Activated naive CD8-positive, alpha-beta T cell treated with anti-CD3 and anti-CD28 coated beads, Interleukin-2, amount 50 U/mL, for 24 hours (primary cell): Measurements from ENCODE around the gene RGS6.

Source experiments
- ATAC-seq: fragments of 150-1000 bp; cut with Tn5 transposase; one replicate; pipeline ENCODE4 v1.10.0; 2021
- DNase-seq: peaks from one replicate; pipeline ENCODE4 v3.0.0; 2021
- H3K27ac Mint-ChIP-seq: one replicate; pipeline ENCODE4 v1.8.0; 2021; ENCODE audit warnings: mild to moderate bottlenecking, mixed read lengths
- H3K27me3 Mint-ChIP-seq: one replicate; pipeline ENCODE4 v1.8.0; 2021; ENCODE audit warnings: mixed read lengths
- H3K36me3 Mint-ChIP-seq: one replicate; pipeline ENCODE4 v1.8.0; 2021; ENCODE audit warnings: low read depth, mixed read lengths
- H3K4me1 Mint-ChIP-seq: one replicate; pipeline ENCODE4 v1.8.0; 2021; ENCODE audit warnings: mixed read lengths
- H3K4me3 Mint-ChIP-seq: one replicate; pipeline ENCODE4 v1.8.0; 2021; ENCODE audit warnings: mild to moderate bottlenecking, moderate library complexity, mixed read lengths
- H3K9me3 Mint-ChIP-seq: one replicate; pipeline ENCODE4 v1.8.0; 2021; ENCODE audit warnings: mixed read lengths

The RGS6 gene

GRCh38 chr14:72560331-72560730 is 628.1 kb downstream of the RGS6 start:
- H3K27ac Mint-ChIP-seq, result no peak overlapping the region
- ATAC-seq, result no peak
- H3K4me3 Mint-ChIP-seq, result no peak overlapping the region
- peaks cover 10% of the 10 kb centered on the region for H3K27me3 Mint-ChIP-seq
- no peak for DNase-seq
- H3K36me3 Mint-ChIP-seq, result no peaks in the 10 kb centered on the region
- H3K9me3 Mint-ChIP-seq, result no peaks in the 10 kb centered on the region
- peaks cover 3% of the 10 kb centered on the region for H3K4me1 Mint-ChIP-seq

GRCh38 chr14:72560889-72561493 is 628.8 kb downstream of the RGS6 start:
- Mint-ChIP-seq H3K27me3 (peaks cover 10% of the 10 kb centered on the region), H3K27ac (no peak overlapping the region)

GRCh38 chr14:72562300-72562699 is 630.1 kb downstream of the RGS6 start:
- Mint-ChIP-seq H3K4me1 (peaks cover 3% of the 10 kb centered on the region), H3K27ac (no peak overlapping the region), H3K9me3 (no peaks in the 10 kb centered on the region), H3K36me3 (no peaks in the 10 kb centered on the region), H3K4me3 (no peak overlapping the region), H3K27me3 (peaks cover 9% of the 10 kb centered on the region)
- DNase-seq, result no peak
- no peak for ATAC-seq

More at GRCh38 chr14:72560889-72561493, 628.8 kb downstream of the RGS6 start:
- Mint-ChIP-seq H3K36me3 (no peaks in the 10 kb centered on the region), H3K4me3 (no peak overlapping the region), H3K4me1 (peaks cover 3% of the 10 kb centered on the region), H3K9me3 (no peaks in the 10 kb centered on the region)
- no peak for DNase-seq
- ATAC-seq, result no peak

- peaks cover 3% of the 10 kb centered on the region for H3K4me1 Mint-ChIP-seq
- ATAC-seq (no peak), DNase-seq (no peak)
- no peak overlapping the region for H3K27ac Mint-ChIP-seq
- no peaks in the 10 kb centered on the region for H3K36me3 Mint-ChIP-seq
- no peaks in the 10 kb centered on the region for H3K9me3 Mint-ChIP-seq
- no peaks in the 10 kb centered on the region for H3K27me3 Mint-ChIP-seq
- H3K4me3 Mint-ChIP-seq, result no peak overlapping the region
Observed at GRCh38 chr14:72563676-72564075, 631.4 kb downstream of the RGS6 start.

- no peak overlapping the region for H3K4me3 Mint-ChIP-seq
- no peak overlapping the region for H3K27ac Mint-ChIP-seq
- DNase-seq, result no peak
- no peaks in the 10 kb centered on the region for H3K9me3 Mint-ChIP-seq
- peaks cover 3% of the 10 kb centered on the region for H3K4me1 Mint-ChIP-seq
- no peak for ATAC-seq
- H3K36me3 Mint-ChIP-seq, result no peaks in the 10 kb centered on the region
- no peaks in the 10 kb centered on the region for H3K27me3 Mint-ChIP-seq
Observed at GRCh38 chr14:72565149-72565559, 632.9 kb downstream of the RGS6 start.

GRCh38 chr14:72565917-72566316 is 633.7 kb downstream of the RGS6 start:
- Mint-ChIP-seq H3K36me3 (no peaks in the 10 kb centered on the region), H3K9me3 (no peaks in the 10 kb centered on the region), H3K27ac (no peak overlapping the region), H3K4me1 (peaks cover 3% of the 10 kb centered on the region), H3K4me3 (no peak overlapping the region), H3K27me3 (no peaks in the 10 kb centered on the region)
- DNase-seq (no peak), ATAC-seq (no peak)

GRCh38 chr14:72567226-72567625 is 635.0 kb downstream of the RGS6 start:
- H3K27ac Mint-ChIP-seq, result no peak overlapping the region
- ATAC-seq (no peak), DNase-seq (no peak)
- H3K4me1 Mint-ChIP-seq, result peaks cover 3% of the 10 kb centered on the region
- no peaks in the 10 kb centered on the region for H3K36me3 Mint-ChIP-seq
- no peak overlapping the region for H3K4me3 Mint-ChIP-seq
- H3K9me3 Mint-ChIP-seq, result peaks cover 6% of the 10 kb centered on the region
- no peaks in the 10 kb centered on the region for H3K27me3 Mint-ChIP-seq

GRCh38 chr14:72568296-72568992 is 636.2 kb downstream of the RGS6 start:
- Mint-ChIP-seq H3K36me3 (no peaks in the 10 kb centered on the region), H3K9me3 (peaks cover 6% of the 10 kb centered on the region), H3K27ac (no peak overlapping the region), H3K4me3 (no peak overlapping the region), H3K4me1 (peaks cover 3% of the 10 kb centered on the region), H3K27me3 (peaks cover 4% of the 10 kb centered on the region)
- DNase-seq (no peak), ATAC-seq (no peak)

GRCh38 chr14:72573725-72574417 is 641.6 kb downstream of the RGS6 start:
- ATAC-seq, result no peak
- H3K27ac Mint-ChIP-seq, result no peak overlapping the region
- peaks cover 6% of the 10 kb centered on the region for H3K9me3 Mint-ChIP-seq
- H3K4me3 Mint-ChIP-seq, result no peak overlapping the region
- no peaks in the 10 kb centered on the region for H3K36me3 Mint-ChIP-seq
- DNase-seq, result no peak
- peaks cover 5% of the 10 kb centered on the region for H3K27me3 Mint-ChIP-seq
- H3K4me1 Mint-ChIP-seq, result peaks cover 10% of the 10 kb centered on the region

- Mint-ChIP-seq H3K27me3 (peaks cover 5% of the 10 kb centered on the region), H3K27ac (no peak overlapping the region)
- peak; percentile 61 for ATAC-seq
Observed at GRCh38 chr14:72574715-72575114, 642.5 kb downstream of the RGS6 start.

GRCh38 chr14:72576258-72576657 is 644.0 kb downstream of the RGS6 start:
- DNase-seq (no peak), ATAC-seq (no peak)
- H3K4me1 Mint-ChIP-seq, result peaks cover 10% of the 10 kb centered on the region
- H3K36me3 Mint-ChIP-seq, result no peaks in the 10 kb centered on the region
- no peak overlapping the region for H3K4me3 Mint-ChIP-seq
- peaks cover 3% of the 10 kb centered on the region for H3K9me3 Mint-ChIP-seq
- peaks cover 6% of the 10 kb centered on the region for H3K27me3 Mint-ChIP-seq
- no peak overlapping the region for H3K27ac Mint-ChIP-seq

More at GRCh38 chr14:72574715-72575114, 642.5 kb downstream of the RGS6 start:
- H3K9me3 Mint-ChIP-seq, result peaks cover 6% of the 10 kb centered on the region
- no peak overlapping the region for H3K4me3 Mint-ChIP-seq
- no peaks in the 10 kb centered on the region for H3K36me3 Mint-ChIP-seq
- H3K4me1 Mint-ChIP-seq, result peaks cover 10% of the 10 kb centered on the region
- no peak for DNase-seq

GRCh38 chr14:72577521-72577920 is 645.3 kb downstream of the RGS6 start:
- Mint-ChIP-seq H3K27ac (no peak overlapping the region), H3K36me3 (no peaks in the 10 kb centered on the region), H3K4me3 (no peak overlapping the region), H3K4me1 (peaks cover 10% of the 10 kb centered on the region), H3K9me3 (no peaks in the 10 kb centered on the region), H3K27me3 (peaks cover 9% of the 10 kb centered on the region)
- no peak for ATAC-seq
- DNase-seq, result no peak

GRCh38 chr14:72578514-72578913 is 646.3 kb downstream of the RGS6 start:
- Mint-ChIP-seq H3K4me3 (no peak overlapping the region), H3K27me3 (peaks cover 8% of the 10 kb centered on the region), H3K9me3 (no peaks in the 10 kb centered on the region), H3K36me3 (no peaks in the 10 kb centered on the region), H3K4me1 (peaks cover 14% of the 10 kb centered on the region), H3K27ac (no peak overlapping the region)
- ATAC-seq, result no peak
- DNase-seq, result no peak

GRCh38 chr14:72582582-72582981 is 650.4 kb downstream of the RGS6 start:
- no peaks in the 10 kb centered on the region for H3K36me3 Mint-ChIP-seq
- ATAC-seq, result peak; percentile 73
- DNase-seq, result no peak
- no peak overlapping the region for H3K27ac Mint-ChIP-seq
- H3K4me1 Mint-ChIP-seq, result peaks cover 4% of the 10 kb centered on the region
- H3K9me3 Mint-ChIP-seq, result peaks cover 4% of the 10 kb centered on the region
- peaks cover 10% of the 10 kb centered on the region for H3K27me3 Mint-ChIP-seq
- H3K4me3 Mint-ChIP-seq, result no peak overlapping the region
